ENCODE measurements around the gene PKP1. TPM values are rescaled to one million over a fixed set of nuclear protein-coding genes. Genes with fewer than 3 reads are reported as not detected.

The PKP1 gene
- total and polyA plus RNA-seq, 2 donors (not counting 3 experiments of a cell fraction or from before 2014, with no cell fraction given) = 0.01 TPM; not detected in 1

- H2AFZ ChIP-seq (ENCODE audit: low read depth, low read length) = no peak overlapping the region
- no peak overlapping the region for H3K4me3 ChIP-seq (replicated peaks in 1 of 3; ENCODE audit: insufficient read depth in 1 of 3, low read depth in 1 of 3, low read length in 3 of 3)
- H3K4me2 ChIP-seq (ENCODE audit: insufficient read depth, low read length) = no peak overlapping the region
- H3K9ac ChIP-seq (replicated peaks; ENCODE audit: extremely low read depth, insufficient read depth, low read length) = no peak overlapping the region
- no peak overlapping the region for H3K27ac ChIP-seq (ENCODE audit: insufficient read depth, low read depth, low read length)
- no peaks in the 10 kb centered on the region for H3K36me3 ChIP-seq (ENCODE audit: control insufficient read depth in 2 of 2, extremely low read depth in 1 of 2, insufficient read depth in 2 of 2, low read length in 2 of 2)
- intact Hi-C loops (cut with micrococcal nuclease) = loop anchor here (1.0 kb wide), 1 partner anchor 91 kb away; no protein-coding TSS in a partner anchor
- ChIA-PET CTCF (interaction anchor here (0.6 to 5.3 kb wide), 15 partner anchors 9 to 154 kb away, joined by 3 to 109 read pairs (median 4); partner anchors contain the start of gene PKP1), POLR2A (no interaction called here)
- peaks cover 2 to 5% of the 10 kb centered on the region in 2 experiments for H3K27me3 ChIP-seq (ENCODE audit: control insufficient read depth in 2 of 2, insufficient read depth in 2 of 2, low read length in 2 of 2)
- DNase-seq (ENCODE audit: low read depth, low spot score) = peak; percentile 33
- no peaks in the 10 kb centered on the region for H3K9me1 ChIP-seq (replicated peaks; ENCODE audit: control insufficient read depth, extremely low read depth, insufficient read depth, low read length)
- FAIRE-seq = peak; percentile 69
- no TSS peak for BruUV-seq (replicated peaks)
- H3K4me1 ChIP-seq (ENCODE audit: control insufficient read depth, extremely low read depth, insufficient read depth, low read length) = no peaks in the 10 kb centered on the region
- no peaks in the 10 kb centered on the region for H3K79me2 ChIP-seq (ENCODE audit: control insufficient read depth, insufficient read depth, low read length)
- peak; percentile 90 to 97 for TF ChIP-seq CTCF (IDR thresholded peaks at IDR 0.05; ENCODE audit: extremely low read depth in 1 of 2, insufficient read depth in 1 of 2, low read depth in 1 of 2, low read length in 2 of 2)
- TF ChIP-seq MAX (IDR thresholded peaks at IDR 0.05; ENCODE audit: insufficient read depth, insufficient read length) = no peak
- no peaks in the 10 kb centered on the region for H3K9me3 ChIP-seq (replicated peaks; ENCODE audit: control insufficient read depth, insufficient read depth, low read length)
- dilution Hi-C loops (cut with MboI; ENCODE audit: extremely low pct_ligation_motif_present, low sequenced_read_pairs) = no loop called here
- no peaks in the 10 kb centered on the region for H4K20me1 ChIP-seq (replicated peaks; ENCODE audit: control insufficient read depth, extremely low read depth, insufficient read depth, low read length)
Measured at GRCh38 chr1:201254625-201255478, 28.5 kb upstream of the PKP1 start.
